CMK (cell line): Measurements from ENCODE around the gene CEACAM20.
"Not testable (repeated sequence)": the region's sequence is repeated elsewhere in the genome, so short reads cannot be mapped to it uniquely, and the experiment has no call there.

ENCODE experiments used
- DNase-seq: peaks from one replicate; pipeline ENCODE4 v3.0.0-alpha.2; 2010; ENCODE audit warnings: low read depth

CEACAM20 gene

DNA sequence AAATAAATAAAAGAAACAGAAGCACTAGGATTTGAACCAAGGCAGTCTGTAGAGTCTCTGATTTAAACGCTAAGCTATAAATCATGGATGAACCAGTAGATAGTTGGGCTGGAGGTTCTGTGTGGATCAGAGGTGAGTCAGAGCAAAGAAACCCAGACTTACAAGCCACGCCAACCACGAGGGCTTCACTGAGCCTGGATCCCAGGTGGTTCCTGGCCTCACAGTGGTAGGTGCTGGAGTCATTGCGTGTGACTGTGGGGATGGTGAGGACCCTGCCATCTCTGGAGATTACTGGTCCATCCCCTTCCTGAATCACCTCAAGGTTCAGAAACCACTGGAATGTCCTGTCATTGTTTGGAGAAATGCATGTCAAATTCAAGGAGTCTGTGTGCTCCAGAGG is 19.3 kb upstream of the CEACAM20 start:
- no peak for DNase-seq

DNA sequence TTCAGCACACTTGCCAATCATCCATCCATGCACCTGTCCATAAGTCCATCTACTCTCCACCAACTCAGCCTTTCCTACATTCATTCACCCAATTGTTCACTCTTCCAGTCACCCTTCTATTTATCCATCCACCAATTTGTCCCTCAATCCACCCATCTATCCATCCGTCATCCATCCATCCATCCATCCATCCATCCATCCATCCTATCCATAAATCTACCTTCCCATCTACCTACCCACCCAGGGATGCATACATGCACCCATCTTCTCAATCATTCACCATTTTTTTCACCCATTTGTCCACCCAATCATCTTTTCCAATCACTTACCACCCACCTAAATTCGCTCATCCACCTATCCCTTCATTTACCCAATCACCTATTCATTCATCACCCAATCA is 14.6 kb upstream of the CEACAM20 start:
- DNase-seq, result no peak

DNA sequence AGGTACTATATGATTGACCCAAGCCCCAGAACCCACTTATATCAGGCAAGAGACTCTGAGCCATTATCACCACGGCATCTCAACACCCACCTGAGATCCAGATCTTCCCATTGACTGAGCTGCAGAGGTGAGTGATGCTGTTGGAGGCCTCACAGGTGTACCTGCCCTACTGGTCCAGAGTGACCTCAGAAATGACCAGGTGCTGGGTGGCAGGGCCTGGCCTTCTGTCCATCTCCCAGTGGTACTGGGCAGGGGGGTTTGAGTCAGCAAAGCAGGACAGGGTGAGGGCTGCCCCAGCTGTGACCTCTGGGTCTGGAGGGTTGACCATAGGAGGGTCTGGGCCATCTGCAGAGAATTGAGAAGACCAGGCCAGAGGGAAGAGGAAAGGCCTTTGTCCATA is 13.2 kb upstream of the CEACAM20 start:
- no peak for DNase-seq

DNA sequence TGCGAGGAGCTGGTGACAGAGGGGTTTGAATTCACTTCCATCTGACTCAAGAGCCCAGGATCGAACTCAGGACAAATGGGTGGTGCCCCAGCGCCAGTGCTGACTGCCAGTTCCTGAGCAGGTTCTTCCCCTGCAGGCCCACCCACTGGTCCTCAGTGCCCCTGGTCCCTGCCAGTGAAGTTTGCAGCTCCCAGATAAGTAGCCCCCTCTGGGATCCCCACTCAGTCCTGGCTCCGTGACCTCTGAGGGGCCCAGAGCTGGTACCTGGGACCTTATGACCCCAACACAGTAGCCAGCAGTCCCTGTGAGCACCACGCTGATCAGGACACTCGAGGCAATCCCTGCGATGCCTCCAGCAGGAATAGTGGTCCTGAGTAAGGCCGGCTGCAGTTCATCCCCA is 11.3 kb upstream of the CEACAM20 start:
- DNase-seq, result no peak

DNA sequence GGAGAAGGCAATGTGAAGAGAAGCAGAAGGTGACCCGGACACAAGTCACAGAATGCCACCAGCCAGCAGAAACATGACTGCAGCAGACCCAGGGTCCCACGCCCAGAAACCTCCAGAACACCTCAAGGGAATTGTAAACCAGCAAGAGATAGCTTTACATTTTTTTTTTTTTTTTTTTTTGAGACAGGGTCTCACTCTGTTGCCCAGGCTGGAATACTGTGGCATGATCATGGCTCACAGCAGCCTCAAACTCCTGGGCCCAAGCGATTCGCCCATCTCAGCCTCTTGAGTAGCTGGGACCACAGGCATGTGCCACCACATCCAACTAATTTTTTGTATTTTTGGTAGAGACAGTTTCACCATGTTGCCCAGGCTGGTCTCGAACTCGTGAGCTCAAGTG is 10.5 kb upstream of the CEACAM20 start:
- no peak for DNase-seq

DNA sequence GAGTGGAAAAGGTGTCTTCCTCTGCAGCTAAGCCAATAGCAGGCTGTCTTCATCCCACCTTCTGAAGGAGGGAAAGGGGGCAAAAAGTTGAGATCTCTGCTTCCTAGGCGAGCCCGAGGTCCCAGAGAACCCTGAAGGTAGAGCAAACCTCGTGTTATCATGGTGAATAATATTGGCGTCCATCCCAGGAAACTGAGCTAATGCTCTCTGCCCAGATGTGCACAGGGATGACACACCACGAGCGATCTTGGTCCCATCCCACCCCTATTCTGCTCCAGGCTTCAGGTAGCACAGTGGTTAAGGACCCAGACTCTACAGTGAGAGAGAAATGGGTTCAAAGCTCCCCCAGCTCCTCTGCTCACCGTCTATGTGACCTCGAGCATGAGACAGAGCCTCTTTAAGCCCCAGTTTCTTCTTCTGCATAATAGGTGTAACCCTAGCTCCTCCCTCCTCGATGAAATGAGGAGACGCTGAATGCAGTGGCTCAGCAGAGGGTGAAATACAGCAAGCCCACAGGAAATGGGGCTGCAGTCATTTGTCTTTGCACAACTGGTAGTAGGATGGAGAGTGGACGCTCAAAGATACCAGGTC is 9.9 kb upstream of the CEACAM20 start:
- no peak for DNase-seq

DNA sequence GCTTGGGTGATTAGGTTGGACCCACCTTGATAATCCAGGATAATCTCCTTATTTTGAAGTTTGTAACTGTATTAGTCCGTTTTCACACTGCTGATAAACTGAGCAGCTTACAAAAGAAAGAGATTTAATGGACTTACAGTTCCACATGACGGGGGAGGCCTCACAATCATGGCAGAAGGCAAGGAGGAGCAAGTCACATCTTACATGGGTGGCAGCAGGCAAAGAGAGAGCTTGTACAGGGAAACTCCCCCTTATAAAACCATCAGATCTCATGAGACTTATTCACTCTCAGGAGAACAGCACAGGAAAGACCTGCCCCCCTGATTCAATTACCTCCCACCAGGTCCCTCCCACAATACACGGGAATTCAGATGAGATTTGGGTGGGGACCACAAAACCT is 5.9 kb upstream of the CEACAM20 start:
- DNase-seq, result not testable (repeated sequence)

DNA sequence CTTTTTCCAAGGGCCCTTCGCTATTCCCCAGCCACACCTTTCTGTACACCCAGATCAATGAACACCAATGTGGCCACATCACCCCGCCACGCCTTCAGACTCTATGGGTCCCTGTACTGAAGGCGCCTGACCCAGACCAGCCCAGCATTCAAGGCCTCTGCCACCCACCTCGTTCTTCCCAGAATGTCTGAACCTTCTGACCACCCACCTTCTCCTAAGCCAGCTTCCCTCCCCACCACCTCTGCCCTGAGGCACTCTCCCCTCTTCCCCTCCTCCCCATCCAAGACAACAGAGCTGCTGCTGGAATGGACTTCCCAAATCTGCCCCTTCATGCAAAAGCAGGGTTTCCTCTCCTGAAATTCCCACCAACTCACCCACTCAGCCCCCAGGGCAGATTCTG is 3.3 kb upstream of the CEACAM20 start:
- DNase-seq, result no peak

DNA sequence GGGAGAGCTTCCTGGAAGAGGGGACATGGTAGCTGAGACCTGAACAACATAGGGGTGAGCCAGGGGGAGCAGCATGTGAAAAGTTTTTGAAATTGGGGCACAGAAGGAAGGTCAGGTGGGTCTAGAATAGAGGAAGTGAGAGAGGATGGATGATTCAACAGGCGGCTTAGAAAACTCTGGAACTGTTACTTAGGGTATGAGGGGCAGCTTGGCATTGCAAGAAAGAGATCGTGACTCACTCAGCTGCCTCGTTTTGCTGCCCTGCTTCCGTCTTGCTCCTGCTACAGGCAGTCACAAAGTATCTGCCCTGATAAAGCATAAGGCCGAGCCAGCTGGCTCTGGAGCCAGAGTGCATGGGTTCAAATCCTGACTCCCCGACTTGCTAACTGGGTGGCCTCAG is 1.3 kb upstream of the CEACAM20 start:
- DNase-seq, result no peak

DNA sequence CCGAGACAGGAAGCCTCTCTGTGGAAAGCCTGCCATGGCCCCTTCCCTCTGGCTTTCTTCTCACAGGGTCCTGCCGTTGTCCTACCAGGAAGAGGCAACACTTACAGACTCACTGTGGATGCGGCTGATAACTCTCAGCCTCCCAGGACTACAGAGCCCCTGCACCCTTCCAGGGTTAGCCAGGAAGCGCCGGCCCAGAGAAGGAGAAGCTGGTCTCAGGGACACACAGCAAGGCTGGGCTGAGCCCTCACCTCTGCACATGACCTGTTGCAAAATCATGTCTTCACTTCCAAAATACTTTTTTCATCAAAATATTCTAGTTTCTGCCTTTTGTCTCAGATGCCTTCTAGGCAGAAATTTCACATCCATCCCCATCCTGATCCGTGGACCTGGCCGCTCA is 1.9 kb downstream of the CEACAM20 start:
- no peak for DNase-seq

DNA sequence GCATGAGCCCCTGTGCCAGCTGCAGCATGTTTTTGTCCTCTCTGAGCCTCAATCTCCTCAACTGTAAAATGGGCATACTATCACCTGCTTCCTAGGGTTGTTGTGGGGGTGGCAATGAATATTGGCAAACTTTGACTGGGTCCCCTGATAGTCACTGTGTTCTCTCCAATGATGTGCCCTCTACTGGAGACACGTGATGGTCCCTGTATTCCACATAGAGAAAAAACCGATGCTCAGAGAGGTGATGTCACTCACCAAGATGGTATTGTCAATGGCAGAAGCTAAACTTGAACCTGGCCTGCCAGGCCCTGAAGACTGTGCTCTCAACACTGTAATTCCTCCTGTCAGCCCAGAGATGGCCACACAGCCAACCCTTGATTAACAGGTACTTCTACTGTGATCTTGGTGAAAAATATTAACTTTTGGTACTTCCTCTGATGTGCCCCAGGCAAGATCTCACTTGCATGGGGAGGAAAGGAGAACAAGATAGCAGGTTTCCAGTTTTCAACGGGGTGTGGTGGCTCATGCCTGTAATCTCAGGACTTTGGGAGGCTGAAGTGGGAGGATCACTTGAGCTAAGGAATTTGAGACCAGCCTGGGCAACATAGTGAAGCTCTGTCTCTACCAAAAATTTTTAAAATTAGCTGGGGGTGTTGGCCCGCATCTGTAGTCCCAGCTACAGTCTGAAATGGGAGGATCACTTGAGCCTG is 3.6 kb downstream of the CEACAM20 start:
- DNase-seq, result no peak

DNA sequence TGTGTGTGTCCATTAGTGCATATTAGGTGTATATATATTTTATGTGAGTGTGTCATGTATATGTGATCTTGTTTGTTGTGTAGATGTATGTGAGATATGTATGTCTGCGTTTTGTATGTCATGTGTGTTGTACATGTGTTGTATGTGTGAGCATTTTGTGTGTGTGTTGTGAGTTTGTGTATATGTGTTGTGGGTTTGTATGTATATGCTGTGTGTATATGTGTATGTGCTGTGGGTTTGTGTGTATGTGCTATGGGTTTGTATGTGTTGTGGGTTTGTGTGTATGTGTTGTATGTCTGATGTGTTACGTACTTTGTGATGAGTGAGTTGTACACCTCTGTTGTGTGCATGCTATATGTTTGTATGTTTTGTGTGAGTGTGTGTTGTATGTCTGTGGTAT is 8.1 kb downstream of the CEACAM20 start:
- no peak for DNase-seq

DNA sequence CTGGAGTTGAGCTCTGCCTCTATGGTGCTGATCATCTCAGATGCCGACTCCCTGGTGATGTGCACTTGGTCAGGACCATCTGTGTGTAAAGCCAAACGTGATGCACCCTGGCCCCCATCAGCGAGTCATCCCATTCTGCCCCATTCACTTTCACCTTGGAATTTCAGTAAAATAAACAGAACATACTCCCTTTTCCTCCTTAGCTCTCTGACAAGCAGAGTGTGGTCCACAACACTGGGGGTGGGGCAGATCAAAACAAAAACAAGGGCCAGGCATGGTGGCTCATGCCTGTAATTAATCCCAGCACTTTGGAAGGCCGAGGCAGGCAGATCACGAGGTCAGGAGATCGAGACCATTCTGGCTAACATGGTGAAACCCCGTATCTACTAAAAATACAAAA is 12.3 kb downstream of the CEACAM20 start:
- DNase-seq, result no peak

DNA sequence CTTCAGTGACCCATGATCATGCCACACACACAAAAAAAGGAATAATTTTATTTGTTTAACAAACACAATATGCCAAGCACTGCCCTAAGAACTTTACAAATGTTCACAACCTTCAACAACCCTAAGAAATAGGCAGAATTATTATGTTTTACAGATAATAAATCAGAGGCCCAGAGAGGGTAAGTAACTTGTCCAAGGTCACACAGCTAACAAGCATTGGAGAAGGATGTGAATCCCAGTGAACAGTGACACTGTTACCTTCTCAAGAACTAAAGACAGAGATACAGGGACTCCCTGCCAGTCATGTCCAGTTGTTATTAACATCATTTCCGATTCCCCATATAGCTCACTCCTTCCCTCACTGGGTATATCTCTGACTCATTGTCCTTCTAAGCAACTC is 13.6 kb downstream of the CEACAM20 start:
- DNase-seq, result no peak

DNA sequence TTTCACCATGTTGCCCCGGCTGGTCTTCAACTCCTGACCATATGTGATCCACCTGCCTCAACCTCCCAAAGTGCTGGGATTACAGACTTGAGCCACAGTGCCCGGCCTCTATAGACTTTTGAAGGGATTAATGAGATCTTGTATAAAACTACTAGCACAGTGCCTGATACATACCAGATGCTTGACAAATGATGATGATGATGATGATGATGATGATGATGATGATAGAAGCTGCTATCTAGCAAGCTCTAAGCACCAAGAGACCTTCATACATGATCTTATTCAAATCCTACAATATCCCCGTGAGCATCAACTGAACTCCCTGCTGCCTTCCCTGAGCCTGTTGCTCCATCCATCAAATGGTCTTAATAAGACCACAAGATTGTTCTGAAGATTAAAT is 14.4 kb downstream of the CEACAM20 start:
- DNase-seq, result no peak

DNA sequence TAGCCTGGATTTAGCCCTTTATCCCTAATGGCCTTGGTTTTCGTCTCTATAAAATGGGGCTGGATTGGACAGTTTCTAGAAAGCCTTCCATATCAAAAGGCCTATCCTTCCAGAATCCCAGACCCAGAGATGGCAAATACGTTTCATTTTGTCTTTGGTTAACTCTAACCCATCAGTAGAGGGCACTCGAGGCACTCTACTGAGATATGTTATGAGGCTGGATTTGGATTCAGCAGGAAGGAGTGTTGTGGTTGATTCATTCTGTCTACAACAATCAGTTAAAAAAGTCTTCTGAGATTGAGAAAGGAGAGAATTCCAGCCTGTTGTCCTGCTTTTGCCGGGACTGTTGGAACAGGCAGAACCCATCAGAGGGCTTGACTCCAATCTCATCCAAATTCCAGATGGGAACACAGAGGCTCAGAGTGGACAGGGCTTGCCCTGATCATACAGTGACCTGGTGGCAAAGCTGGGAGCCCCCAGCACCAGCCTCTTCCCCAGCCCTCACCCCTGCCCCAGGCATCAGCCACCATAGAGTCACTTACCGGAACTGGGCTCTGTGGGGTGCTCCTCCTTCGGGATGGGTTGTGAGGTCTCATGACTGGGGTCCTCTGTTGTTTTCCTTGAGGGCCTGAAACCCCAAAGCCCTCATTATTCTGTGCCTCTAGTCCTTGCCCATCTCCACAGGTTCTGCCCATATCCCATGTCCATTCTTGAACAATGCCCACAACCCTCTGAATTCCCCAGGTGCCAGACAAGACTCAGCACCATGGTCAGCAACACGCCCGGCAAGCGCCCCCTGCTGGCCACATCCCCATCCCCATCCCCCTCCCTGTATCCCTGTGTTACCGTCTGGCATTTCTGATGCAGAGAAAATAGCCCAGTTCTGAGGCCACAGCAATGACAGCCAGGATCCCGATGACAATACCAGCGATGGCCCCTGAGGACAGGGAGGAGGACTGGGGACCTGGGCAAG is 16.9 kb downstream of the CEACAM20 start:
- DNase-seq, result peak; percentile 33

DNA sequence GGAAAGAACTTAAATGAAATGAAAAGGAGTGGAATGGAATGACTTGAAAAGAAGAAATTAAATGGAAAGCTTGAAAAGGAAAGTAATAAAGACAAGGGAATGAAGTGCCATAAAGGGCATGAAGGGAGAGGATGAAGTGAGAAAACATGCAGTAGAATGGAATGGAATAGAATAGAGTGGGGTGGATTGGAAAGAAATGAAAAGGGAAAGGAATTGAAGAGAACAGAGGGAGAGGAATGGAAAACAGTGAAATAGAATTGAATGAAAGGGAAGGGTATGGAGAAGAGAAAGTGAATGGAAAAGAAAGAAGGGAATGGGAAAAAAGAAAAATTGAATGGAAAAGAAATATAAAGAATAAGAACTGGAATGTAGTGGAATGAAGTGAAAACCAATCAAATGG is 20.0 kb downstream of the CEACAM20 start:
- no peak for DNase-seq

DNA sequence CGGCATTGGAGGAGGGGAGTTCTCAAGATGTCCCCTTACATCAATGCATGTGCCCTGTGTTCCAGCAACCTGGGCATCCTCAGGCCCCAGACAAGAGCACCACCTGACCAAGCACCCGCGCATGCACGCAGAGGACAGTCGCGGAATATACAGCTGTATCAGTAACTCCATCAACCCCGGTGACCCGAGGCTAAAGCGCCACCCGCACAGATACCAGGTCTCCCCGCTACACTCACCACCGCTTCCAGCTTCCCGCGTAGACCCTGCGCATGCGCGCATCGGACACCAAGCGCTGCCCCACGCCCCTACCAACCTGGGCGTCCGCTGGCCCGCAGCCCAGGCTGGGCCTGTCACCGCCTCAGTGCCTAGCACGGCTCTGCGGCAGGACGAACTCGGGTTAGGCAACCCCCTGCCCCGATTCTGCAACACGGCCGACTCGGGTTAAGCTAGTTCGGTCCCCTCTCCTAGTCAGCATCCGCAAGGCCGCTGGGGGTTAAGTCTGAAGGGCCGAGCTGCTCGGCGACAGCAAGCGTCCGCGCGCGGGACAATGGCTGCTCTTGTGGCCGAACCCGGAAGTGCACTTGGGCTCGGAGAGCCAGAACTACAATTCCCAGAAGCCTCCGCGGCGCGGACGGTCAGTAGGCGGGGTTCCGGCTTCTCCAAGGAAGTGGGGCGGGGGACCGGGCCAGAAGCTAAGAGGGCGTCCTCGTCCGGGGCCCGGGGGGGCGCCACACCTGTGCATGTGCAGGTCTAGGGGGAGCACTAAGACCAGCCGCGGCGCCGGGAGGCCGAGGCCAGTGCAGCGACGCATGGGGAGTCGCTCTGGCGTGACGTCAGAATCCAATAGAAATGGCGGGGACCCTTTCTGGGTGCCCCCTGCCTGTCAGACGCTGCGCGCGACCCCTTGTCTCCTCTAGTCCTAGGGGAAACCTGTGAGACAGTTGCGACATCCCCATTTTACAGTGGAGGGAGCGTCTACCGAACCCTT is 29.2 kb downstream of the CEACAM20 start, which contains the start of gene ZNF180:
Gene ZNF180 (minus strand): TSS at position 561 of the 988 bp plus-strand sequence. CDS start 3,188 bp downstream, outside the sequence.
- DNase-seq, result peak; percentile 94

DNA sequence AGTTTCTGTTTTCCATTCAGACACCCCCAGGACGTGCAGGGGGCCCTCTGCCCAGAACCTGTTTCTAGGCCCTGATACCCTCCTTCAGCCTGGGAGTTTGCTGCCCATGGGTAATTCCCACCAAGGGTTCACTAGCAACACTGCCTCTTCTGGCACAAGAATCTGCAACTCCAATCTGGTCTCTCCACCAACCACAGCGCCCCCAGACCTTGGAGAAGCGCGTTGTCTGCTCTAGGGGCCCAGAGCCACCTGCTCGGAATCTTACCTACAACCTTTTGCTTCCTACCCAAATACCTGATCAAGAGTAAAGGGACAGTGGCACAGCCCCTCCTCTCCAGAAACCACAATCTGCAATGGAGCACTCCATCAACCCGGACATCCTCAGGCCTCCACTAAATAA is 29.9 kb downstream of the CEACAM20 start:
- no peak for DNase-seq

DNA sequence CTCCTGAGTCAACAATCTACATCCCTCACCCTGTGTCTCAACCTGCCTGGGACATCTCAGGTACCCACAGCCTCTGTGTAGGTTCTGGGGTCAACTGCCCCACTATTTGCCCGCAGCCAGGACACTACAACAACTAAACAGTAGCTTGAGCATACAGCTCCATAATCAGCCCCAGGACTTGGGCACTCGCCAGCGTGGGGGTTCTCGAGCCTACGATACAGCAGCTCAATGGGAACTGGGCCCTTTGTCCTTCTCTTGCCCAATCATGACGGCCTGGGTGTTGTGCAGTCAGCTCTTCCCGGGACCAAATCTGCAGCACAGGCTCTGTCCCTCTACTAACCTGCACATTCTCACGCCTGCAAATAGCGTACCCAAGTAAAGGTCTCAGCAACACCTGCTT is 30.5 kb downstream of the CEACAM20 start:
- DNase-seq, result no peak

DNA sequence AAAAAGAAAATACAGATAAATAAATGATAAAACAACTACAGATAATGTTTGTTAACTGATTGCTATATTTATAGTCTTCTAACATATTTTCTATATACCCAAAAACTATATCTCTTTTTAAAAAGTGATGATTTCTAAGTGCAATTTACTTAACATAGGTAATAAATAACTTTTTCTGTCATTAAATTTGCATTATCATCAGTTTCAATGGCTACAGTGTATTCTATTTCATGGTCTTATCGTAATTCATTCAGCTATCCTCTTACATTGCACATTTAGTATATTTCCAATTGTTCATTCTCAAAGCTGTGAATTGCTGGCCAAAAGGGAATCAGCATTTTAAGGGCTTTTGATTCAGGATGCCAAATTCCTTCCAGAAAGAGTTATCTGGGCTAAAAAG is 32.8 kb downstream of the CEACAM20 start:
- DNase-seq, result no peak
